Panc1 (cell line): Measurements from ENCODE around the gene LUC7L2. TPM values are rescaled to one million over a fixed set of nuclear protein-coding genes. Genes with fewer than 3 reads are reported as not detected.

ENCODE experiments used
- ATAC-seq: fragments of 200-7000 bp; cut with Tn5 transposase; 2 replicates; pipeline ENCODE4 v1.9.1; 2020; ENCODE audit warnings: mild to moderate bottlenecking, moderate library complexity
- BruUV-seq: library from RNA; stranded (reverse); fragments of 400-500 nt; replicated peaks from 2 replicates; lab custom pipeline; 2021; lab: Mats Ljungman, UMichigan
- CTCF ChIA-PET: fragments of 300-600 bp; sonication (Branson Sonifier 250); formaldehyde crosslinking; loops from one replicate; lab custom pipeline; 2022; ENCODE audit warnings: antibody characterized with exemption; lab: Charles Lee
- POLR2A ChIA-PET: fragments of 300-600 bp; sonication (Branson Sonifier 250); formaldehyde crosslinking; loops from one replicate; lab custom pipeline; 2022; ENCODE audit warnings: antibody characterized with exemption; lab: Charles Lee
- DNase-seq: peaks from one replicate; pipeline ENCODE4 v3.0.0-alpha.2; 2010; ENCODE audit warnings: low read depth, low spot score
- H3K27ac ChIP-seq: 2 replicates; pipeline ENCODE4 v1.5.1; 2011; ENCODE audit warnings: mild to moderate bottlenecking, low read length, inconsistent platforms
- H3K27me3 ChIP-seq: fragments of 200-500 bp; sonication (Bioruptor generic); 2 replicates; pipeline ENCODE4 v1.6.0; 2014; ENCODE audit warnings: low read length, inconsistent platforms; ENCODE audit not compliant: control insufficient read depth, insufficient read depth
- H3K36me3 ChIP-seq: fragments of 200-500 bp; sonication (Bioruptor generic); 2 replicates; pipeline ENCODE4 v1.5.1; 2014; ENCODE audit warnings: inconsistent platforms, mild to moderate bottlenecking, low read length, moderate library complexity; ENCODE audit not compliant: control insufficient read depth, insufficient read depth
- H3K4me1 ChIP-seq: 2 replicates; pipeline ENCODE4 v1.5.1; 2011; ENCODE audit warnings: inconsistent platforms, mild to moderate bottlenecking, low read length, moderate library complexity; ENCODE audit not compliant: control insufficient read depth, insufficient read depth
- H3K4me3 ChIP-seq, 2 experiments: 2 replicates each; pipeline ENCODE4 v1.5.1; 2011 to 2012; ENCODE audit warnings: low read depth in 2 of 2, low read length in 2 of 2, mild to moderate bottlenecking in 2 of 2, inconsistent platforms in 1 of 2, moderate library complexity in 1 of 2
- H3K9me3 ChIP-seq: fragments of 200-500 bp; sonication (Bioruptor generic); 2 replicates; pipeline ENCODE4 v1.5.1; 2014; ENCODE audit warnings: low read depth, mild to moderate bottlenecking, inconsistent platforms, low read length, moderate library complexity; ENCODE audit not compliant: control insufficient read depth, insufficient read depth
- POLR2AphosphoS5 ChIP-seq: IDR thresholded peaks from 2 replicates; pipeline ENCODE4 v1.6.1; 2012; ENCODE audit warnings: mild to moderate bottlenecking, low read depth, low read length, moderate library complexity
- SIN3A ChIP-seq: IDR thresholded peaks from 2 replicates; pipeline ENCODE4 v1.6.1; 2012; ENCODE audit warnings: low read depth, mild to moderate bottlenecking, low read length, moderate library complexity, borderline replicate concordance; ENCODE audit not compliant: insufficient read depth
- TCF7L2 ChIP-seq: IDR thresholded peaks from 2 replicates; pipeline ENCODE4 v1.6.1; 2011; ENCODE audit warnings: mild to moderate bottlenecking, low read depth, low read length, inconsistent platforms
- in situ Hi-C: cut with HindIII; loops from 2 replicates; pipeline ENCODE4 v1.10.0; 2016; ENCODE audit warnings: low sequenced_read_pairs, low pct_unique_long_range_greater_than_20kb
- intact Hi-C: fragments of 100-400 bp; cut with micrococcal nuclease; formaldehyde crosslinking; loops from one replicate; pipeline ENCODE4 v1.10.0; 2022; ENCODE audit not compliant: unreplicated experiment
- total RNA-seq: library from RNA; stranded (reverse); gene quantifications from one replicate; pipeline ENCODE4 v1.2.1, GENCODE V29; 2021; ENCODE audit not compliant: unreplicated experiment
- TF ChIP-seq, protein P1 (sequence below): fragments of 450-650 bp; IDR thresholded peaks from 2 replicates; pipeline ENCODE4 v1.5.1; 2017; ENCODE audit warnings: mild to moderate bottlenecking
- TF ChIP-seq, protein P2 (sequence below), 2 experiments: IDR thresholded peaks; 2 replicates each; pipeline ENCODE4 v1.6.1; 2011 to 2012; ENCODE audit warnings: low read depth in 2 of 2, control low read depth in 1 of 2, low read length in 1 of 2, mild to moderate bottlenecking in 1 of 2, moderate library complexity in 1 of 2; ENCODE audit not compliant: insufficient read depth in 1 of 2

Gene LUC7L2
- total RNA-seq, 1 experiment from 2014 or later = 110 TPM

GRCh38 chr7:139345042-139345441, 14.7 kb upstream of the LUC7L2 start:
- H3K9me3 ChIP-seq = no peaks in the 10 kb centered on the region
- intact Hi-C loops = no loop called here
- BruUV-seq = no TSS peak
- no peaks in the 10 kb centered on the region for H3K27me3 ChIP-seq
- TF ChIP-seq SIN3A (no peak), TCF7L2 (no peak), POLR2AphosphoS5 (no peak)
- TF ChIP-seq, protein P1, sequence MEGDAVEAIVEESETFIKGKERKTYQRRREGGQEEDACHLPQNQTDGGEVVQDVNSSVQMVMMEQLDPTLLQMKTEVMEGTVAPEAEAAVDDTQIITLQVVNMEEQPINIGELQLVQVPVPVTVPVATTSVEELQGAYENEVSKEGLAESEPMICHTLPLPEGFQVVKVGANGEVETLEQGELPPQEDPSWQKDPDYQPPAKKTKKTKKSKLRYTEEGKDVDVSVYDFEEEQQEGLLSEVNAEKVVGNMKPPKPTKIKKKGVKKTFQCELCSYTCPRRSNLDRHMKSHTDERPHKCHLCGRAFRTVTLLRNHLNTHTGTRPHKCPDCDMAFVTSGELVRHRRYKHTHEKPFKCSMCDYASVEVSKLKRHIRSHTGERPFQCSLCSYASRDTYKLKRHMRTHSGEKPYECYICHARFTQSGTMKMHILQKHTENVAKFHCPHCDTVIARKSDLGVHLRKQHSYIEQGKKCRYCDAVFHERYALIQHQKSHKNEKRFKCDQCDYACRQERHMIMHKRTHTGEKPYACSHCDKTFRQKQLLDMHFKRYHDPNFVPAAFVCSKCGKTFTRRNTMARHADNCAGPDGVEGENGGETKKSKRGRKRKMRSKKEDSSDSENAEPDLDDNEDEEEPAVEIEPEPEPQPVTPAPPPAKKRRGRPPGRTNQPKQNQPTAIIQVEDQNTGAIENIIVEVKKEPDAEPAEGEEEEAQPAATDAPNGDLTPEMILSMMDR = no peak
- TF ChIP-seq, protein P2, sequence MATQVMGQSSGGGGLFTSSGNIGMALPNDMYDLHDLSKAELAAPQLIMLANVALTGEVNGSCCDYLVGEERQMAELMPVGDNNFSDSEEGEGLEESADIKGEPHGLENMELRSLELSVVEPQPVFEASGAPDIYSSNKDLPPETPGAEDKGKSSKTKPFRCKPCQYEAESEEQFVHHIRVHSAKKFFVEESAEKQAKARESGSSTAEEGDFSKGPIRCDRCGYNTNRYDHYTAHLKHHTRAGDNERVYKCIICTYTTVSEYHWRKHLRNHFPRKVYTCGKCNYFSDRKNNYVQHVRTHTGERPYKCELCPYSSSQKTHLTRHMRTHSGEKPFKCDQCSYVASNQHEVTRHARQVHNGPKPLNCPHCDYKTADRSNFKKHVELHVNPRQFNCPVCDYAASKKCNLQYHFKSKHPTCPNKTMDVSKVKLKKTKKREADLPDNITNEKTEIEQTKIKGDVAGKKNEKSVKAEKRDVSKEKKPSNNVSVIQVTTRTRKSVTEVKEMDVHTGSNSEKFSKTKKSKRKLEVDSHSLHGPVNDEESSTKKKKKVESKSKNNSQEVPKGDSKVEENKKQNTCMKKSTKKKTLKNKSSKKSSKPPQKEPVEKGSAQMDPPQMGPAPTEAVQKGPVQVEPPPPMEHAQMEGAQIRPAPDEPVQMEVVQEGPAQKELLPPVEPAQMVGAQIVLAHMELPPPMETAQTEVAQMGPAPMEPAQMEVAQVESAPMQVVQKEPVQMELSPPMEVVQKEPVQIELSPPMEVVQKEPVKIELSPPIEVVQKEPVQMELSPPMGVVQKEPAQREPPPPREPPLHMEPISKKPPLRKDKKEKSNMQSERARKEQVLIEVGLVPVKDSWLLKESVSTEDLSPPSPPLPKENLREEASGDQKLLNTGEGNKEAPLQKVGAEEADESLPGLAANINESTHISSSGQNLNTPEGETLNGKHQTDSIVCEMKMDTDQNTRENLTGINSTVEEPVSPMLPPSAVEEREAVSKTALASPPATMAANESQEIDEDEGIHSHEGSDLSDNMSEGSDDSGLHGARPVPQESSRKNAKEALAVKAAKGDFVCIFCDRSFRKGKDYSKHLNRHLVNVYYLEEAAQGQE (IDR thresholded peaks at IDR 0.05; ENCODE audit: insufficient read depth in 1 of 2, low read depth in 2 of 2, low read length in 1 of 2) = no peak
- in situ Hi-C loops = no loop called here
- no peak for ATAC-seq
- no peak for DNase-seq
- ChIA-PET POLR2A (no interaction called here), CTCF (no interaction called here)
- H3K4me1 ChIP-seq = peaks cover 8% of the 10 kb centered on the region
- H3K27ac ChIP-seq = no peak overlapping the region
- H3K4me3 ChIP-seq = no peak overlapping the region
- H3K36me3 ChIP-seq = peaks cover 6% of the 10 kb centered on the region

- in situ Hi-C loops = no loop called here
- ATAC-seq = no peak
Measured at GRCh38 chr7:139351027-139351426, 8.7 kb upstream of the LUC7L2 start.

More at GRCh38 chr7:139351027-139351426, 8.7 kb upstream of the LUC7L2 start:
- H3K4me3 ChIP-seq = no peak overlapping the region
- H3K27ac ChIP-seq = no peak overlapping the region
- no peaks in the 10 kb centered on the region for H3K9me3 ChIP-seq
- POLR2A ChIA-PET = no interaction called here
- intact Hi-C loops = no loop called here
- no peak for TF ChIP-seq TCF7L2
- TF ChIP-seq POLR2AphosphoS5 = no peak
- no peak for TF ChIP-seq SIN3A
- TF ChIP-seq, protein P2 (IDR thresholded peaks at IDR 0.05; ENCODE audit: insufficient read depth in 1 of 2, low read depth in 2 of 2, low read length in 1 of 2) = no peak
- TF ChIP-seq, protein P1 = no peak
- peaks cover 6% of the 10 kb centered on the region; the same call in 1 of the 2 replicates for H3K36me3 ChIP-seq
- H3K27me3 ChIP-seq = no peaks in the 10 kb centered on the region
- DNase-seq = no peak
- CTCF ChIA-PET = no interaction called here
- no peaks in the 10 kb centered on the region for H3K4me1 ChIP-seq
- no TSS peak for BruUV-seq
